Neuronal stem cell (in vitro differentiated cells): Measurements from ENCODE around the gene PI3.
A peak's percentile ranks its signal among the peaks of the same experiment; 100 is the strongest.

Source experiments
- DNase-seq: peaks from one replicate; pipeline ENCODE4 v3.0.0-alpha.2; 2013; ENCODE audit warnings: low spot score
- H2AFZ ChIP-seq: one replicate; pipeline ENCODE4 v1.6.1; 2013; ENCODE audit warnings: mild to moderate bottlenecking, low read length, inconsistent platforms
- H2AK5ac ChIP-seq: 2 replicates; pipeline ENCODE4 v1.6.1; 2013; ENCODE audit warnings: low read depth, mild to moderate bottlenecking, inconsistent platforms, low read length, moderate library complexity, mixed read lengths
- H2BK120ac ChIP-seq: 2 replicates; pipeline ENCODE4 v1.6.1; 2013; ENCODE audit warnings: low read depth, mild to moderate bottlenecking, inconsistent platforms, low read length, moderate library complexity, mixed read lengths
- H2BK12ac ChIP-seq: one replicate; pipeline ENCODE4 v1.6.1; 2013; ENCODE audit warnings: low read length, inconsistent platforms
- H2BK15ac ChIP-seq: 2 replicates; pipeline ENCODE4 v1.6.1; 2013; ENCODE audit warnings: mild to moderate bottlenecking, low read length, inconsistent platforms, mixed read lengths
- H2BK5ac ChIP-seq: one replicate; pipeline ENCODE4 v1.6.1; 2013; ENCODE audit warnings: inconsistent platforms, mild to moderate bottlenecking, low read length, moderate library complexity
- H3K14ac ChIP-seq: one replicate; pipeline ENCODE4 v1.6.1; 2013; ENCODE audit warnings: low read length, inconsistent platforms
- H3K18ac ChIP-seq: 2 replicates; pipeline ENCODE4 v1.6.1; 2013; ENCODE audit warnings: low read length, inconsistent platforms
- H3K23ac ChIP-seq: 2 replicates; pipeline ENCODE4 v1.6.1; 2013; ENCODE audit warnings: low read depth, mild to moderate bottlenecking, mixed read lengths, low read length, inconsistent platforms; ENCODE audit not compliant: poor library complexity
- H3K27ac ChIP-seq: replicated peaks from 3 replicates; pipeline ENCODE4 v1.5.1; 2013; ENCODE audit warnings: low read length, inconsistent platforms
- H3K27me3 ChIP-seq, 3 experiments: 2 replicates each; pipeline ENCODE4 v1.6.1; 2013; ENCODE audit warnings: low read length in 3 of 3, mild to moderate bottlenecking in 2 of 3, inconsistent platforms in 1 of 3, low read depth in 1 of 3, mixed read lengths in 1 of 3, moderate library complexity in 1 of 3; ENCODE audit not compliant: control insufficient read depth in 3 of 3, insufficient read depth in 3 of 3
- H3K36me3 ChIP-seq, 2 donors: replicated peaks in 1 of 2; 2 replicates each; pipeline ENCODE4 v1.6.1; 2013; ENCODE audit warnings: low read length in 2 of 2; ENCODE audit not compliant: control insufficient read depth in 2 of 2, insufficient read depth in 2 of 2
- H3K4ac ChIP-seq: 2 replicates; pipeline ENCODE4 v1.6.1; 2013; ENCODE audit warnings: inconsistent platforms, mild to moderate bottlenecking, low read length, moderate library complexity
- H3K4me1 ChIP-seq, 2 donors: 1 replicate in 1 of 2; 2 replicates in 1 of 2; pipeline ENCODE4 v1.6.1; 2013; ENCODE audit warnings: low read length in 2 of 2, low read depth in 1 of 2; ENCODE audit not compliant: control insufficient read depth in 2 of 2, insufficient read depth in 1 of 2
- H3K4me2 ChIP-seq: one replicate; pipeline ENCODE4 v1.6.1; 2013; ENCODE audit warnings: mild to moderate bottlenecking, low read length, inconsistent platforms; ENCODE audit not compliant: insufficient read depth, poor library complexity, severe bottlenecking
- H3K4me3 ChIP-seq, 2 donors: 2 replicates each; pipeline ENCODE4 v1.5.1; 2013; ENCODE audit warnings: low read length in 2 of 2, mild to moderate bottlenecking in 2 of 2, inconsistent platforms in 1 of 2, moderate library complexity in 1 of 2
- H3K79me1 ChIP-seq: one replicate; pipeline ENCODE4 v1.6.1; 2013; ENCODE audit warnings: low read depth, mild to moderate bottlenecking, inconsistent platforms, low read length, moderate library complexity
- H3K9ac ChIP-seq: one replicate; pipeline ENCODE4 v1.6.1; 2013; ENCODE audit warnings: mild to moderate bottlenecking, low read depth, low read length, inconsistent platforms; ENCODE audit not compliant: poor library complexity
- H3K9me3 ChIP-seq, 2 donors: replicated peaks in 1 of 2; 2 replicates each; pipeline versions ENCODE3 to v1.6.1; 2013; ENCODE audit warnings: low read length in 2 of 2, mild to moderate bottlenecking in 2 of 2, inconsistent platforms in 1 of 2, low read depth in 1 of 2, mixed read lengths in 1 of 2, moderate library complexity in 1 of 2; ENCODE audit not compliant: control insufficient read depth in 2 of 2, insufficient read depth in 1 of 2
- H4K8ac ChIP-seq: one replicate; pipeline ENCODE4 v1.6.1; 2013; ENCODE audit warnings: low read depth, mild to moderate bottlenecking, inconsistent platforms, low read length, moderate library complexity
- H4K91ac ChIP-seq: one replicate; pipeline ENCODE4 v1.6.1; 2013; ENCODE audit warnings: low read length, low read depth, mild to moderate bottlenecking, inconsistent platforms; ENCODE audit not compliant: poor library complexity
- WGBS, 2 donors: extraction: QIAGEN DNeasy Blood & Tissue Kit; methylation state at CpG; one replicate each; pipeline ENCODE4 v1.1.7; 2013; ENCODE audit warnings: missing lambda C conversion rate in 2 of 2, mixed read lengths in 1 of 2; ENCODE audit not compliant: insufficient read length in 2 of 2, insufficient replicate concordance in 1 of 2; ENCODE audit errors: extremely low coverage in 2 of 2; 5-methylcytosine and 5-hydroxymethylcytosine counted together

PI3 gene

GRCh38 chr20:45152405-45152804, 22.3 kb upstream of the PI3 start:
- Histone ChIP-seq H3K14ac (no peak overlapping the region), H3K27me3 (peaks cover 0 to 6% (median 0%) of the 10 kb centered on the region in 3 experiments), H2BK12ac (no peak overlapping the region), H3K27ac (no peak overlapping the region), H3K4ac (no peak overlapping the region), H2BK5ac (no peak overlapping the region), H2AK5ac (no peak overlapping the region), H4K8ac (no peak overlapping the region), H3K79me1 (no peaks in the 10 kb centered on the region), H4K91ac (no peak overlapping the region), H3K9ac (no peak overlapping the region), H2BK120ac (no peak overlapping the region), H3K18ac (no peak overlapping the region), H3K4me2 (no peak overlapping the region), H3K36me3 (no peaks in the 10 kb centered on the region), H3K9me3 (no peaks in the 10 kb centered on the region), H3K23ac (no peak overlapping the region), H3K4me3 (no peak overlapping the region), H3K4me1 (no peaks in the 10 kb centered on the region), H2AFZ (no peak overlapping the region), H2BK15ac (no peak overlapping the region)
- WGBS, 2 donors: no CpG with 5 or more reads among the region's 2 CpGs
- DNase-seq: no peak

DNA sequence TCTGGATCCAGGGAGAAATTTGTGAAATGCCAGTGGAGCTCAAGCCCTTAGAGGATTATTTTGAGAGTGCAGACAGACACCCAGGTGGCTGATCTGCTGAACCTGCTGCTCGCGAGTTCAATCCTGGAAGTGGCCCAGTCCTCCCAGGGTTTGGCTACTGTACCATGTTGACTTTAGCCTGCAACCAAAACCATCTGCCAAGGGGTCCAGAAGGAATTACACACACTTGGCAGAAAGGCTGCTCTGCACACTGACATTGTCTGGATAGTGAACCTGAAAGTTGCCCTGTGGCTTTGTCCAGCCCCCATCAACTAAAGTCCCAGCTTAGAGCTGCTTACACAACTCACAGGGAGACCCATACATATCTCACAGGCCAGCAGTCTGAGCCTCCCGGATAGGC, 21.6 kb upstream of the PI3 start:
- no peak for DNase-seq
- WGBS, 2 donors: no CpG with 5 or more reads among the region's 3 CpGs
- no peak overlapping the region for H4K91ac ChIP-seq

DNA sequence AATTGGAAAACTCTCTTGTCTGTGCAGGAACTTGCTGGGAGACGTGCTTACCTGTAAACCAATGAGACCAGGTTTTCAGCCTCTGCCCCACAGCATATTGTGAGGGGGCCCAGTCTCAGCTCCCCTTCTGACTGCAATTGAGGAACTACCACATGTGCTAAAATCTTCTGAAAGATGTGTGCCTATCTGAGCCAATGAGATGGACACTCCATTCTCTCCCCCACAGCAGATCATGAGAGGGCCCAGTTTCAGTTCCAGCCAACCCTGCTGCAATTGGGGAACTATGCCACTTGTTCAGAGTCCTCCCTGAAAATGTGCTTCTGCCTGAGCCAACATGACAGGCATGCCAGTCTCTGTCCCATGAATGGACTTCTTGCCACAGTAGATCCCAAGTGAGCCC, 20.9 kb upstream of the PI3 start:
- no peak overlapping the region for H3K18ac ChIP-seq
- H3K9me3 ChIP-seq: no peaks in the 10 kb centered on the region
- H3K9ac ChIP-seq: no peak overlapping the region
- H2BK12ac ChIP-seq: no peak overlapping the region
- H3K14ac ChIP-seq: no peak overlapping the region
- H3K27me3 ChIP-seq: peaks cover 0 to 6% (median 0%) of the 10 kb centered on the region in 3 experiments
- no peak overlapping the region for H2AK5ac ChIP-seq
- H2BK5ac ChIP-seq: no peak overlapping the region
- no peak overlapping the region for H3K4me3 ChIP-seq
- H4K91ac ChIP-seq: no peak overlapping the region
- WGBS, 2 donors: no CpG with 5 or more reads among the region's 1 CpG
- H2BK15ac ChIP-seq: no peak overlapping the region
- H2BK120ac ChIP-seq: no peak overlapping the region
- no peak overlapping the region for H3K4ac ChIP-seq
- DNase-seq: no peak
- H3K4me2 ChIP-seq: no peak overlapping the region
- H3K4me1 ChIP-seq: no peaks in the 10 kb centered on the region
- no peak overlapping the region for H2AFZ ChIP-seq
- H3K23ac ChIP-seq: no peak overlapping the region
- no peak overlapping the region for H4K8ac ChIP-seq
- H3K27ac ChIP-seq: no peak overlapping the region
- H3K36me3 ChIP-seq: no peaks in the 10 kb centered on the region
- H3K79me1 ChIP-seq: no peaks in the 10 kb centered on the region

More for the DNA sequence above, 21.6 kb upstream of the PI3 start:
- Histone ChIP-seq H3K9me3 (no peaks in the 10 kb centered on the region), H3K4me2 (no peak overlapping the region), H2BK5ac (no peak overlapping the region), H3K4me3 (peak overlapping the region in 1 of 2 donors; percentile 20), H2AFZ (no peak overlapping the region), H2AK5ac (no peak overlapping the region), H3K36me3 (no peaks in the 10 kb centered on the region), H4K8ac (no peak overlapping the region), H2BK120ac (no peak overlapping the region), H3K27me3 (peaks cover 0 to 6% (median 0%) of the 10 kb centered on the region in 3 experiments), H3K14ac (no peak overlapping the region), H3K4me1 (no peaks in the 10 kb centered on the region), H3K18ac (no peak overlapping the region), H3K79me1 (no peaks in the 10 kb centered on the region), H3K4ac (no peak overlapping the region), H3K23ac (no peak overlapping the region), H2BK12ac (no peak overlapping the region), H2BK15ac (no peak overlapping the region), H3K27ac (no peak overlapping the region), H3K9ac (no peak overlapping the region)

DNA sequence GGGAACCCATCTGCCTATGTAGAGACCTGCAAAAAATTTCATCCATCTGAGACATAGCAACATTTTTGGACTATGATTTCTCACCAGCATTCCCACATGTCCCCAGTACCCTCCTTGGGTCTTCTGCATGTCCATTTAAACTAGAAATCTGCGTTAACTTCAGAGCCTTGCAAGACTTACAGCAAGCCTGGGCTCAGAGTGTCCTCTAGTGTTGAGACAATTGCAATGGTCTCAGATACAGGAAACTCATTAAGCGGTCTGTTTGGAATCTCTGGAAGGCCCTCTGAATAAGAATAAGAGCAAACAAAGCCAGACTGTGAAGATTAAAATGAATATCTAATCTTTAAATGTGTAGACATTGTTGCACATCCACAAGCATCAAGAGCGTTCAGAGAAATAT, 20.5 kb upstream of the PI3 start:
- no peak overlapping the region for H4K91ac ChIP-seq
- no peak for DNase-seq
- H3K18ac ChIP-seq: no peak overlapping the region

More for the DNA sequence above, 20.5 kb upstream of the PI3 start:
- no peak overlapping the region for H2BK120ac ChIP-seq
- no peak overlapping the region for H3K27ac ChIP-seq
- H2BK5ac ChIP-seq: no peak overlapping the region
- no peak overlapping the region for H3K4me3 ChIP-seq
- no peaks in the 10 kb centered on the region for H3K9me3 ChIP-seq
- H2BK15ac ChIP-seq: no peak overlapping the region
- H3K79me1 ChIP-seq: no peaks in the 10 kb centered on the region
- no peak overlapping the region for H3K4ac ChIP-seq
- no peak overlapping the region for H2AFZ ChIP-seq
- H2BK12ac ChIP-seq: no peak overlapping the region
- H3K9ac ChIP-seq: no peak overlapping the region
- no CpG with 5 or more reads among the region's 3 CpGs for WGBS, 2 donors
- no peak overlapping the region for H4K8ac ChIP-seq
- H3K14ac ChIP-seq: no peak overlapping the region
- H3K23ac ChIP-seq: no peak overlapping the region
- no peaks in the 10 kb centered on the region for H3K36me3 ChIP-seq
- no peaks in the 10 kb centered on the region for H3K4me1 ChIP-seq
- H3K27me3 ChIP-seq: peaks cover 0 to 6% (median 0%) of the 10 kb centered on the region in 3 experiments
- H3K4me2 ChIP-seq: no peak overlapping the region
- H2AK5ac ChIP-seq: no peak overlapping the region
